GM21528 (cell line): Measurements from ENCODE around the gene VASH2.
"Not testable (repeated sequence)": the region's sequence is repeated elsewhere in the genome, so short reads cannot be mapped to it uniquely, and the experiment has no call there.

Experiments used
- ATAC-seq: cut with Tn5 transposase; IDR thresholded peaks from one replicate; pipeline ENCODE4 v1.9.1; 2021; ENCODE audit warnings: mild to moderate bottlenecking, moderate library complexity; ENCODE audit not compliant: unreplicated experiment, low FRiP score

Gene VASH2

DNA sequence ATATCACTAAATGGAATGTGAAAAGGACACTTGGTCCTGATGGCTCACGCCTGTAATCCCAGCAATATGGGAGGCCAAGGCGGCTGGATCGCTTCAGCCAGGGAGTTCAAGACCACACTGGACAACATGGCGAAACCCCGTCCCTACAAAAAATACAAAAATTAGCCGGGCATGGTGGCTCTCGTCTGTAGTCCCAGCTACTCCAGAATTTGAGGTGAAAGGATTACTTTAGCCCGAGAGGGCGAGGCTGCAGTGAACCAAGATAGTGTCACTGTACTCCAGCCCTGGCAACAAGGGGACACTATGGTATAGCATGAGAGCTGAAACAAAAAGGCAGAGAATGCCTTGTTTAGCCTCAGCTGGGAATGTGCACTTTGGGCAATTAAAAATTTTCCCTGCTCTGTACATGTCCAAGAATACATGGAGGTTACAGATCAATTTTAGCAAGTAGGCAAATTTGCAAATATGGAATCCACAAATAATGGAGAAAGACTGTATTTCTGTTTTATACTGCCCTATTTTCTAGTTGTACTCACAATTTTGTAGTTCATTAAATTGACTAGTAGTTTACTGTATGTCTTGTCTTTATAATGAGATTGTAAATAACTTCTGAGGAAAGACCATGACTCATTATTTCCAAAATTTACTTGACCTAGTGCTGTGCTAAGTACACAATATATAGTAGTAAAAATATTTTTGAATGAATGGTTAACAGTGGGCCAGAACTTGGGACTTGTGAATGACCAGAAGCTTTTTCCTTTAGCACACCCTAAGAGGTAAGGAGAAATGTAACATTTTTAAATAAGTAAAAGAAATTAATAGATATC is 67.3 kb downstream of the VASH2 start:
- ATAC-seq, result no peak

GRCh38 chr1:213019450-213019849 is 69.1 kb downstream of the VASH2 start:
- ATAC-seq, result no peak

DNA sequence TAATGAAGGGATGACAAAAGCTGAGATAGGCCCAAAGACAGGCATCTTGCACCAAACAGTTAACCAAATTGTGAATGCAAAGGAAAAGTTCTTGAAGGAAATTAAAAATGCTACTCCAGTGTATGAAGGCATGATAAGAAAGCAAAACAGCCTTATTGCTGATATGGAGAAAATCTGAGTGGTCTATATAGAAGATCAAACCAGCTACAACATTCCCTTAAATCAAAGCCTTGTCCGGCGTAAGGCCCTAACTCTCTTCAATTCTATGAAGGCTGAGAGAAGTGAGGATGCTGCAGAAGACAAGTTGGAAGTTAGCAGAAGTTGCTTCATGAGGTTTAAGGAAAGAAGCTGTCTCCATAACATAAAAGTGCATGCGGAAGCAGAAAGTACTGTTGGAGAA is 69.7 kb downstream of the VASH2 start:
- ATAC-seq, result no peak

DNA sequence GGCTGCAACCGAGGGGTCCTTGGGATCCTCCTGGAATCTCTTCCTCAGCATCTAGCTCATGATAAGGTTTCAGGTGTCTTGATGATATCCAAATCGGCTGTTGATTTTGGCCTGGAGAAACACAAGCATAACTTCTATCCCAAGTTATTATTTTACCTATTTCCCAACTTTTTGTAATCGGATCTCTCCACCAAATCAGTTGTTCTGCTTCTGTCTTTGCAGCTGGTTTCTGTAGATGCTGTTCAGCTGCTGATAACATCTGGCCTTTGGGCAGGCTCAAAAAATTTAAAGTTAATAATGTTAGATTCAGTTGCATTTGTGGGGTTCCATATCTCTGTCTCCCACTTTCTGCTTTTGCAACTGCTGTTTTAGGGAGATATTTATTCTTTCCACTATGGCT is 76.7 kb downstream of the VASH2 start:
- ATAC-seq, result not testable (repeated sequence)

- ATAC-seq, result no peak
Measured at GRCh38 chr1:213032651-213033050, 82.3 kb downstream of the VASH2 start.

GRCh38 chr1:213034713-213035112 is 84.4 kb downstream of the VASH2 start:
- ATAC-seq, result no peak

- ATAC-seq, result no peak
Measured at GRCh38 chr1:213035573-213035972, 85.2 kb downstream of the VASH2 start.
